Activated naive CD4-positive, alpha-beta T cell treated with anti-CD3 and anti-CD28 coated beads, Interleukin-2, amount 50 U/mL, for 72 hours (primary cell): Measurements from ENCODE around the gene PID1. TPM values are rescaled to one million over a fixed set of nuclear protein-coding genes. Genes with fewer than 3 reads are reported as not detected.

Source experiments
- ATAC-seq, 2 donors: fragments of 150-1000 bp; cut with Tn5 transposase; 2 replicates each; pipeline ENCODE4 v1.10.0; 2021; ENCODE audit warnings: mild to moderate bottlenecking in 2 of 2, moderate library complexity in 2 of 2
- DNase-seq, 2 donors: peaks; one replicate each; pipeline ENCODE4 v3.0.0; 2021 to 2022; ENCODE audit warnings: low spot score in 2 of 2
- H3K27ac Mint-ChIP-seq, 2 donors: one replicate each; pipeline ENCODE4 v1.8.0; 2022; ENCODE audit warnings: mild to moderate bottlenecking in 2 of 2, mixed read lengths in 2 of 2
- H3K36me3 Mint-ChIP-seq, 2 donors: one replicate each; pipeline ENCODE4 v1.8.0; 2022; ENCODE audit warnings: mixed read lengths in 2 of 2
- H3K9me3 Mint-ChIP-seq, 2 donors: one replicate each; pipeline ENCODE4 v1.8.0; 2022; ENCODE audit warnings: mixed read lengths in 2 of 2
- total RNA-seq, 2 donors: library from RNA; stranded (reverse); gene quantifications; one replicate each; pipeline ENCODE4 v1.2.3, GENCODE V29; 2022

The PID1 gene
- total RNA-seq, 2 donors from 2014 or later, result not detected

DNA sequence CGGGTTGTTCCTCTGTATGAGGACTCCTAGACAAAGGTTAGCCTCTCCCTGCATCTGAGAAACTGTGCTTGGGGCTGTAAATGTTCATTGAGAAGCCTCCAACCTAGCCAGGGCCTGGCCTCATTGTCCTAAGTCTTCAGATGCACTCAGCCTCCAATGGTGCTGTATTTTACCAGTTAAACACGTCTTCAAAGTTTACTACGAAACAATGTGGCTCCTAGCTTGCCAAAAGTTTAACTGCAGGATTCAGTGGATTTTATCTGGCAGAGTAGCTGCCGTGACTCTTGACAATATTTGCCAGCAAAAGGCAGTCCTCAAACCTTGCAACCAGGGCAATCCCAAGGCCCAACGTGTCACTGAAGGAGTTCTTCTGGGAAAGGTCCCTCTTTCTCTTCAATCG lies 1.1 kb downstream of the PID1 start:
- H3K36me3 Mint-ChIP-seq, result no peaks in the 10 kb centered on the region
- no peak for ATAC-seq
- no peak for DNase-seq
- H3K27ac Mint-ChIP-seq, result no peak overlapping the region
- no peaks in the 10 kb centered on the region for H3K9me3 Mint-ChIP-seq

DNA sequence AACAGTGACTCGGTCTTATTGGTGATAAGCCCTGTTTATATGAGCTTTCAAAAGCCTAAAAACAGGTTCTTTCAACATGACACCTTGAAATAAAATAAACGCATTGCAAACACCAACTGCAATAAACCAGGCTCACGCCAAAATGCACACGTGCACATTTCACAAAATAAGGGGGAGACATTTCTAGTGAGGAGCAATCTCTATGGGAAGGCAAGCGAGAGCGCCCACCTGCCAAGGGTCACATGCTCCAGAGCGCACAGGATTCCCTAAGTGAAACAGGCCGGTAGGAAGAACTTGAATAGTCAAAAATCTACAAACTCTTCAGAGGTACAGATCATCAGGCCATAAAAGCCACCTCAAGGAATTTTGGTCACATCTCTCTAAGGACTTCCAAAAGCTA lies 1.9 kb downstream of the PID1 start:
- no peaks in the 10 kb centered on the region for H3K36me3 Mint-ChIP-seq
- no peak overlapping the region for H3K27ac Mint-ChIP-seq
- DNase-seq, result no peak

GRCh38 chr2:229268626-229269025 lies 2.5 kb downstream of the PID1 start:
- no peaks in the 10 kb centered on the region for H3K36me3 Mint-ChIP-seq
- DNase-seq (no peak), ATAC-seq (no peak)
- H3K27ac Mint-ChIP-seq, result no peak overlapping the region
- H3K9me3 Mint-ChIP-seq, result peaks cover 0 to 4% of the 10 kb centered on the region in 2 donors

More for the DNA sequence above, 1.9 kb downstream of the PID1 start:
- no peak for ATAC-seq
- H3K9me3 Mint-ChIP-seq, result peaks cover 0 to 4% of the 10 kb centered on the region in 2 donors

GRCh38 chr2:229267080-229267479 lies 4.0 kb downstream of the PID1 start:
- DNase-seq (no peak), ATAC-seq (no peak)
- H3K27ac Mint-ChIP-seq, result no peak overlapping the region
- H3K36me3 Mint-ChIP-seq, result no peaks in the 10 kb centered on the region
- peaks cover 0 to 4% of the 10 kb centered on the region in 2 donors for H3K9me3 Mint-ChIP-seq

- ATAC-seq (no peak), DNase-seq (no peak)
- Mint-ChIP-seq H3K9me3 (peaks cover 0 to 4% of the 10 kb centered on the region in 2 donors), H3K36me3 (no peaks in the 10 kb centered on the region), H3K27ac (no peak overlapping the region)
These were observed 5.4 kb downstream of the PID1 start for GRCh38 chr2:229265727-229266126.

- Mint-ChIP-seq H3K9me3 (peaks cover 5 to 7% of the 10 kb centered on the region in 2 donors), H3K36me3 (no peaks in the 10 kb centered on the region), H3K27ac (no peak overlapping the region)
- DNase-seq (no peak), ATAC-seq (no peak)
These were observed 9.5 kb downstream of the PID1 start for GRCh38 chr2:229261599-229261998.

DNA sequence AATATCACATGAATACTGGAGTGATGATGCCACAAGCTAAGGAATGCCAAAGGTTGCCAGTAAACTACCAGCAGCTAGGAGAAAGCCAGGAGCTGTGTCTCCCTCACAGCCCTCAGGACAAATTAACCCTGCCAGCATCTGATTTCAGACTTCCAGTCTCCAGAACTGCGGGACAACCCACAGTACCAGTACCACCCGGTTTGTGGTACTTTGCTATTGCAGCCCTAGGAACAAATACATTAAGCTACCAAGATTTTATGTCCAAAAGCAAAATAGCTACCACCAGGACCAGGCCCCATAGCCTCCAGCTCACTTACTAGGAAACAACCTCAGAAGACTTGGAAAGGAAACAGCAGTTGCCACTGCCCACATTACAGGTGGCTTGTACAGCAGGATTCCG lies 10.0 kb downstream of the PID1 start:
- ATAC-seq (no peak), DNase-seq (no peak)
- Mint-ChIP-seq H3K36me3 (no peaks in the 10 kb centered on the region), H3K27ac (no peak overlapping the region), H3K9me3 (peaks cover 5 to 7% of the 10 kb centered on the region in 2 donors)

DNA sequence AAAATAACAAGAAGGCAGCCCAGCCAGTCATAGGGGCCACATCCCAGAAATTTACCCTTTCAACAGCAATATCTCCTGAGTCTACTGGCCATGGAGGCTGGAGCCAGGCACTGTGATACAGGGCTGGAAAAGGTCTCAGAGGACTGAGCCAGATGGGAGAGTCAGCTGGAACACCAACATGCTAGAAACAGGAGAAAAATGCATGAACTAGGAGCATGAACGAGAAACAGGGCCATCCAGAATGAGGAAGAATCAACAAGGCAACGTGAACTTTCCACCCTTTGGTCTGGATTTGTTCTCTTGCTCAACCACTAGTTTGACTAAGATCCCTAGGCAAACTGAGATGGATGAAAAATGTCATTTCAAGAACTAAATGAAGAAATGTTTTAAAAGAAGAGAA lies 13.1 kb downstream of the PID1 start:
- no peak for ATAC-seq
- Mint-ChIP-seq H3K27ac (no peak overlapping the region), H3K36me3 (no peaks in the 10 kb centered on the region), H3K9me3 (peaks cover 5 to 8% of the 10 kb centered on the region in 2 donors)
- DNase-seq, result no peak

GRCh38 chr2:229256376-229256775 lies 14.7 kb downstream of the PID1 start:
- ATAC-seq (no peak), DNase-seq (no peak)
- H3K27ac Mint-ChIP-seq, result no peak overlapping the region
- H3K36me3 Mint-ChIP-seq, result no peaks in the 10 kb centered on the region
- peaks cover 5 to 8% of the 10 kb centered on the region in 2 donors for H3K9me3 Mint-ChIP-seq

DNA sequence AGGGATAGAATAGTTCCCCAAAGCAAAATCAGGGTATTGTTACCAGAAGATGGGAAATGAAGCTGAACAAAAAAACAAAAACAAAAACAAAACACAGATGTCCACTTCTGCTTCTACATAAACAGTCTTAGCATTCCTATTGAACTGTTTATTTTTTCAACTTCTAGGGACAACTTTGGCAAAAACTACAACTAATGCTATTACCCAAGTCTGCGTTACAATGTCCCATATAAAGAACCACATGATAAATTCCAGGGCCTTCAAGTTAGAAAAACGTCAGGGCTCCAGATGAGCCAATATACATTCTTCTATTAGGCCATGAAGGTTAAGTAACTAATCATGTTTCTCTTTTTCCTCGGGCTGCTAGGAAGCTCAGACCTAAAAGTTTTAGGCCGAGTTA lies 16.9 kb downstream of the PID1 start:
- Mint-ChIP-seq H3K36me3 (no peaks in the 10 kb centered on the region), H3K9me3 (peaks cover 5 to 8% of the 10 kb centered on the region in 2 donors), H3K27ac (no peak overlapping the region)
- ATAC-seq, result no peak
- no peak for DNase-seq

DNA sequence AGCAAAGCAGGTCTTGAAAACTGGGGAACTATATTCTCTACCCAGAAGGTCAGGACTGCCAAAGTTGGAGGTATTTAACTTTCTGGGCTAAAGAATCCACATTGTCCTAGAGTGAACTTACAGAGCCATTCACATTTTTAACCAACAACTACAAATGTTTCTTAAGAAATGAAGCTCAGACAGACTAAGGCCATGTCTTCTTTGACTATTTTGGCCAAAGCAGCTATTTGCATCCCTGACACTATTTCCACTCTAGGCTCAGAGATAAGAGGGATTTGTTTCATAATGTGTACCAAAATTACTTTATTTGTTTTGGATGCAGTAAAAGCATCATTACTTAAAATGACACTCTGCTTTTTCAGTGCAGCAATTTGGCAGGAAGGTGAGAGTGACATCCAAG lies 18.1 kb downstream of the PID1 start:
- DNase-seq (no peak), ATAC-seq (no peak)
- Mint-ChIP-seq H3K27ac (no peak overlapping the region), H3K9me3 (peaks cover 5 to 7% of the 10 kb centered on the region in 2 donors), H3K36me3 (no peaks in the 10 kb centered on the region)

GRCh38 chr2:229252280-229252679 lies 18.8 kb downstream of the PID1 start:
- no peaks in the 10 kb centered on the region for H3K36me3 Mint-ChIP-seq
- peaks cover 4 to 5% of the 10 kb centered on the region in 2 donors for H3K9me3 Mint-ChIP-seq
- ATAC-seq, result no peak
- no peak for DNase-seq
- no peak overlapping the region for H3K27ac Mint-ChIP-seq

GRCh38 chr2:229249536-229249935 lies 21.6 kb downstream of the PID1 start:
- no peak for ATAC-seq
- Mint-ChIP-seq H3K27ac (no peak overlapping the region), H3K9me3 (peaks cover 0 to 5% of the 10 kb centered on the region in 2 donors)

DNA sequence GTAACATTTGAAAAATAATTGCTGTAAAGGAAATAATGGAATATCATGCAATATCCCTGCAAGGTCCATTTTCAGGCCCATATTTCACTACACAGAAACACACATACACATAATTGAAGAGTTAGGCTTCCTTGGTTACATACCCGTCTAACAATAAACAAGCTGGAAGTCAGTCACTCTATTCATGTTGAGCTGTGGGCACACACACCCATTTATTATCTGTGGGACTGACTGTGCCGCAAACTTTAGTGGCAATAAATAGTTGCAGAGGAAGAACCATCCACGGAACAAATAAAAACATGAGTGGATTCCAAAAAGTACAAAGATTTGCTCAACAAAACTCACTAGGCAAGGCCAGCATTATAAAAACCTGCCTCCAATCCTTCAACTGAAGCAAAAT lies 24.8 kb downstream of the PID1 start:
- ATAC-seq (no peak), DNase-seq (no peak)
- Mint-ChIP-seq H3K36me3 (peaks cover 0 to 11% of the 10 kb centered on the region in 2 donors), H3K9me3 (peaks cover 11% of the 10 kb centered on the region in 2 donors), H3K27ac (no peak overlapping the region)

More at GRCh38 chr2:229249536-229249935, 21.6 kb downstream of the PID1 start:
- no peaks in the 10 kb centered on the region for H3K36me3 Mint-ChIP-seq
- DNase-seq, result no peak

GRCh38 chr2:229244975-229245374 lies 26.1 kb downstream of the PID1 start:
- DNase-seq (no peak), ATAC-seq (no peak)
- Mint-ChIP-seq H3K27ac (no peak overlapping the region), H3K36me3 (peaks cover 0 to 16% of the 10 kb centered on the region in 2 donors), H3K9me3 (peaks cover 16 to 22% of the 10 kb centered on the region in 2 donors)

- Mint-ChIP-seq H3K36me3 (peaks cover 0 to 16% of the 10 kb centered on the region in 2 donors), H3K9me3 (peaks cover 19 to 22% of the 10 kb centered on the region in 2 donors), H3K27ac (no peak overlapping the region)
- DNase-seq (no peak), ATAC-seq (no peak)
These were observed 27.1 kb downstream of the PID1 start for GRCh38 chr2:229243890-229244560.

GRCh38 chr2:229240984-229241491 lies 30.0 kb downstream of the PID1 start:
- peaks cover 23 to 30% of the 10 kb centered on the region in 2 donors for H3K9me3 Mint-ChIP-seq
- DNase-seq, result no peak
- H3K27ac Mint-ChIP-seq, result no peak overlapping the region
- H3K36me3 Mint-ChIP-seq, result peaks cover 0 to 16% of the 10 kb centered on the region in 2 donors
- no peak for ATAC-seq

DNA sequence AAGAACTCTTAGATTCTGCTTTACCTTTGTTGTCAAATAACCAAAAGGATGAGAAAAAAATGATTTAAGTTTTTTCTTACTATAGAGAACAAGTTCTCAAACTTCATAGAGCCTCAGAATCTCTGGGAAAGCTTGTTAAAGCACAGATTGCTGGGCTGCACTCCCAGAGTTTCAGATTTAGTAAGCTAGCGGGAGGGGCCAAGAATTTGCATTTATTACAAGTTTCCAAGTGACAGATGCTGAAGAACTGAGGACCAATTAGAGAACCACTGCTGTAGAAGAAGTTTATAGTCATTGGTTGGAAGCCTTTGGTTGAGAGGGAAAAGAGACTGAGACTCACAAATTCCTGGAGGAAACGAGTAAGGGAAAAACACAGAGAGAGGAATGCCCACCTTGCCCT lies 32.1 kb downstream of the PID1 start:
- H3K9me3 Mint-ChIP-seq, result peaks cover 26 to 30% of the 10 kb centered on the region in 2 donors
- ATAC-seq (no peak), DNase-seq (no peak)
- H3K36me3 Mint-ChIP-seq, result peaks cover 0 to 16% of the 10 kb centered on the region in 2 donors
- H3K27ac Mint-ChIP-seq, result no peak overlapping the region
